ENCODE data around the gene CASZ1. TPM values are rescaled to one million over a fixed set of nuclear protein-coding genes. Genes with fewer than 3 reads are reported as not detected.

Gene CASZ1
- total and polyA plus RNA-seq, 12 donors, result 2.5 to 35.2 (median 7.0) TPM

DNA sequence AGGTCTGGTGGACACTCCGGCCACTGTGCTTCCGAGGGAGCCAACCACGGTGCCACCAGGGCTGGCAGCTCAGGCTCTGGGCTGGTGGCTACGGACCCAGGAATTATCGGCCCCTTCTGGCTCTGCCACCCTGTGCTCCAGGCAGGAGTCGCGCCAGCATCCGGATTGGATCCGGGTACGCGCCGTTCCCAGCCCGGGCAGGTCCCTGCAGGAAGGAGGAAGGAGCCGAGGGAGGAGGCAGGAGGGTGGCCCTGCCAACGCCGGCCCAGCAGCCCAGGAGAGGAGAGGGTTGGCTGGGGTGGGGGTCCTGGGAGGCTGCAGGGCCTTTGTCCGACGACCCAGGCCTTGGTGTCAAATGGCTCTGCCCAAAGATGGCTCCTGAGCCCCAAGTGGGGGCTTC, 160.5 kb downstream of the CASZ1 start:
- H3K4me3 ChIP-seq, result no peak overlapping the region
- TF ChIP-seq POLR2A (IDR thresholded peaks at IDR 0.05), result no peak
- TF ChIP-seq, protein P1, sequence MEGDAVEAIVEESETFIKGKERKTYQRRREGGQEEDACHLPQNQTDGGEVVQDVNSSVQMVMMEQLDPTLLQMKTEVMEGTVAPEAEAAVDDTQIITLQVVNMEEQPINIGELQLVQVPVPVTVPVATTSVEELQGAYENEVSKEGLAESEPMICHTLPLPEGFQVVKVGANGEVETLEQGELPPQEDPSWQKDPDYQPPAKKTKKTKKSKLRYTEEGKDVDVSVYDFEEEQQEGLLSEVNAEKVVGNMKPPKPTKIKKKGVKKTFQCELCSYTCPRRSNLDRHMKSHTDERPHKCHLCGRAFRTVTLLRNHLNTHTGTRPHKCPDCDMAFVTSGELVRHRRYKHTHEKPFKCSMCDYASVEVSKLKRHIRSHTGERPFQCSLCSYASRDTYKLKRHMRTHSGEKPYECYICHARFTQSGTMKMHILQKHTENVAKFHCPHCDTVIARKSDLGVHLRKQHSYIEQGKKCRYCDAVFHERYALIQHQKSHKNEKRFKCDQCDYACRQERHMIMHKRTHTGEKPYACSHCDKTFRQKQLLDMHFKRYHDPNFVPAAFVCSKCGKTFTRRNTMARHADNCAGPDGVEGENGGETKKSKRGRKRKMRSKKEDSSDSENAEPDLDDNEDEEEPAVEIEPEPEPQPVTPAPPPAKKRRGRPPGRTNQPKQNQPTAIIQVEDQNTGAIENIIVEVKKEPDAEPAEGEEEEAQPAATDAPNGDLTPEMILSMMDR (IDR thresholded peaks at IDR 0.05), result no peak
- no peak for DNase-seq
- intact Hi-C loops (cut with DNase I), result loop anchor here in 1 of 2 donors (10.0 kb wide), 1 partner anchor 229 kb away; no protein-coding TSS in a partner anchor
- H3K27me3 ChIP-seq, result no peaks in the 10 kb centered on the region
- 85 to 93% (median 88%) methylated on average over 15 to 18 of the region's 18 CpGs; no CpG with 5 or more reads in 1 of the 4 donors for WGBS, 4 donors
- peak overlapping the region in 1 of 5 donors; percentile 20 for H3K27ac ChIP-seq
- no peaks in the 10 kb centered on the region for H3K36me3 ChIP-seq (replicated peaks in 1 of 2)
- no peaks in the 10 kb centered on the region for H3K9me3 ChIP-seq (replicated peaks in 1 of 3)
- no peaks in the 10 kb centered on the region for H3K4me1 ChIP-seq (replicated peaks in 1 of 2)

DNA sequence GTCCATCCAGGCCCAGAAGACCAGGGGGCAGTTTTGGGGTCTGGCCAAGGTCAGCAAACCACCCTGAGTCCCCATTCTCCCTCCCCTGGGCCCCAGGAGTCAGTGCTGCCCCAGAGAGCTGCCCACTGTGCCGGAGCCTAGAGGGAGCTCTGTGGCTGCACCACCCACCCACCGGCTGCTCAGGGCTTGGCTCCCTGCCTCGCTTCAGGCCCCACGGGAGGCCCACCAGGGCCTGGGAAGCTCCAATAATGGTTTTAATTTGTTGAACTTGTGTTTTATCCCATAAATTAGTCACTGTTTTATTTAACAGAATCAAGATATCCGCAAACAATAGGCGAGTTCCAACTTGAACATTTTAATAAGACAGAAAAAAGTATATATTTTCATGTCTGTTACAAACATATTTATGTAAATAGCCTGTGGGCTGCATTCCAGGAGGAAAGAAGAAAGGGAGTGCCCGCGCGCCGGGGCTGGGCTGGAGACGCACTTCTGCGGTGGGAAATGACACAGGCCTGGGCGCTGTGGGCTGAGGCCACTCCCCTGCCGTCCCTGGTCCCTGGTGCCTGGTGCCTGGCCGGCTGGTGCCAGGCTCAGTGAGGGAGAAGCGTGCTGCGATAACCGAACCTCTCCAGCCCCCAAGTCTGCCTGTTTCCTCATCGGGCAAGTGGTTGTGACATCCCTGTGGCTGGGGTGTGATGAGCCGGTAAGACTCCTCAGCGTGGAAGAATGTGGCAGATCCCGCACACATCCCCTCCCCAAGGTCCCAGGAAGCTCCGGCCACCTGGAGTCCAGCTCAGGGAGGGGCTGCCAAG, 161.2 kb downstream of the CASZ1 start:
- no peak for DNase-seq
- Histone ChIP-seq H3K9me3 (replicated peaks in 1 of 3) (no peaks in the 10 kb centered on the region), H3K36me3 (replicated peaks in 1 of 2) (no peaks in the 10 kb centered on the region), H3K4me3 (no peak overlapping the region), H3K4me1 (replicated peaks in 1 of 2) (no peaks in the 10 kb centered on the region), H3K27ac (peak overlapping the region in 2 of 5 donors; percentile 12 to 20), H3K27me3 (no peaks in the 10 kb centered on the region)
- TF ChIP-seq, protein P1 (IDR thresholded peaks at IDR 0.05), result no peak
- no peak for TF ChIP-seq POLR2A (IDR thresholded peaks at IDR 0.05)
- WGBS, 4 donors, result 67 to 88% (median 71%) methylated on average over 12 to 23 of the region's 23 CpGs
- intact Hi-C loops (cut with DNase I), result loop anchor here in 1 of 2 donors (10.0 kb wide), 1 partner anchor 230 kb away; no protein-coding TSS in a partner anchor

DNA sequence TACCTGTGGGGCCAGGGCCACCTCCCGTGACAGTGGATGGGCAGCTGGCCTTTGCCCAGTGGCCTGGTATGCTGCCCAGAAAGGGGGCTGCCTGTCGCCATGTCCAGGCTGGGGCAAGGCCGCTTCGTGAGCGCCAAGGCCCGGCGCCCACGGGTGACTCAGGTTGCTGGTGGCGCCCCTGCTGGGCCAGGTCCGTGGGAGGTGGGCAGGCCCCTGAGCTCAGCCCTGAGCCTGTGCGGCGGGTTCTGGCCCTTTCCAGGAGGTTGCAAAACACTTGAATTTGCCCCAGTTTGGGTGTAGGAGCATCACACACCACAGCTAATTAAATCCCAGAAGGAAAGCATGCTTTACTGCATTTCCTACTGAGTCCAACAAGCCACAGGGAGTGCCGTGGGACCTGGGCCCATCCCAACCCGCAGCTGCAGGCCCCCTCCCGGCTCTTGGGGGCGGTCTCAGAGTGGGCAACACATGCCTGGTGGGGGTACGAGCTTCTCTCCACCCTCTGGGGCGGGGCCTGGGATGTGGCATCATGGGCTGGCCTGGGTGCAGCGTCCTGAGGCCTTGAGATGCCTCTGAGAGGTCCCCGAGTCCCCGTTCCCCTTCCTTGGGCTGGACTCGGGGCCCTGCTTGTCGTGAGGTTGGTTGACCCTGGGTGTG, 161.9 kb downstream of the CASZ1 start:
- Histone ChIP-seq H3K36me3 (replicated peaks in 1 of 2) (no peaks in the 10 kb centered on the region), H3K27ac (peak overlapping the region in 2 of 5 donors; percentile 12 to 40), H3K27me3 (no peaks in the 10 kb centered on the region), H3K4me3 (no peak overlapping the region), H3K4me1 (replicated peaks in 1 of 2) (no peaks in the 10 kb centered on the region), H3K9me3 (replicated peaks in 1 of 3) (no peaks in the 10 kb centered on the region)
- DNase-seq, result peak in 1 of 7 donors; percentile 36
- 61 to 66% (median 66%) methylated on average over 5 to 23 of the region's 23 CpGs; no CpG with 5 or more reads in 1 of the 4 donors for WGBS, 4 donors
- TF ChIP-seq, protein P1 (IDR thresholded peaks at IDR 0.05), result no peak
- no peak for TF ChIP-seq POLR2A (IDR thresholded peaks at IDR 0.05)
- intact Hi-C loops (cut with DNase I), result loop anchor here in 1 of 2 donors (10.0 kb wide), 1 partner anchor 230 kb away; no protein-coding TSS in a partner anchor

DNA sequence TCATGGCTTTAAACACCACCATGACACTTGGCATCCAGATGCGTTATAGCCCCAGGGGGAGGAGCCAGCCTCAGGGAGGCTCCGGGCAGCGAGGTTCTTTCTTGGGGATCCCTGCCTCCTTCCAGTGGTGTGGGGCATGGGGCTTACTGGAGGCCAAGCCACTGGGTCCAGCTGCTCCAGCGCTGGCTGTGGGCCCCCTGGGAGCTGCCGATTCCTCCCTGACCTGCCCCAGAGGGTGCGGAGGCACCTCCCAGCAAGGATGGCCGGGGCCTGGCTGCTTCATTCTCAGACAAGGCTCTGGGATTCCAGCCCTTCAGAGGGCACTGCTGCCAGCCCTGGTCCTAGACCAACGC, 162.4 kb downstream of the CASZ1 start:
- H3K27ac ChIP-seq, result no peak overlapping the region
- no peak for DNase-seq
- TF ChIP-seq POLR2A (IDR thresholded peaks at IDR 0.05), result no peak
- no peaks in the 10 kb centered on the region for H3K9me3 ChIP-seq (replicated peaks in 1 of 3)
- no peaks in the 10 kb centered on the region for H3K27me3 ChIP-seq
- intact Hi-C loops (cut with DNase I), result loop anchor here in 1 of 2 donors (10.0 kb wide), 1 partner anchor 231 kb away; no protein-coding TSS in a partner anchor
- H3K4me3 ChIP-seq, result no peak overlapping the region
- no peaks in the 10 kb centered on the region for H3K36me3 ChIP-seq (replicated peaks in 1 of 2)
- 88 to 91% (median 91%) methylated on average over 1 to 8 of the region's 8 CpGs for WGBS, 4 donors
- no peaks in the 10 kb centered on the region for H3K4me1 ChIP-seq (replicated peaks in 1 of 2)

All from adrenal gland (tissue), 12 donors.